Lower lobe of right lung (tissue), 2 donors: Measurements from ENCODE around the gene UPK1A. TPM values are rescaled to one million over a fixed set of nuclear protein-coding genes. Genes with fewer than 3 reads are reported as not detected.

ENCODE experiments used
- ATAC-seq, 2 donors: fragments of 200-7000 bp; cut with Tn5 transposase; one replicate each; pipeline ENCODE4 v1.9.1; 2020 to 2022; ENCODE audit warnings: mild to moderate bottlenecking in 2 of 2, moderate library complexity in 2 of 2
- DNase-seq: peaks from one replicate; pipeline ENCODE4 v3.0.0-alpha.2; 2020
- H3K27ac ChIP-seq: fragments of 200-600 bp; one replicate; pipeline ENCODE4 v1.8.0; 2022
- H3K27me3 ChIP-seq: fragments of 200-600 bp; one replicate; pipeline ENCODE4 v1.8.0; 2022; ENCODE audit warnings: low read depth
- H3K36me3 ChIP-seq: fragments of 200-600 bp; one replicate; pipeline ENCODE4 v1.8.0; 2022; ENCODE audit warnings: mild to moderate bottlenecking
- H3K4me1 ChIP-seq: fragments of 200-600 bp; one replicate; pipeline ENCODE4 v1.8.0; 2022
- H3K4me3 ChIP-seq: fragments of 200-600 bp; one replicate; pipeline ENCODE4 v1.8.0; 2022; ENCODE audit warnings: mild to moderate bottlenecking
- H3K9me3 ChIP-seq: fragments of 200-600 bp; one replicate; pipeline ENCODE4 v1.8.0; 2022
- CTCF ChIP-seq: fragments of 200-600 bp; IDR thresholded peaks from one replicate; pipeline ENCODE4 v1.8.0; 2022; ENCODE audit warnings: antibody characterized with exemption, mild to moderate bottlenecking
- intact Hi-C: fragments of 100-400 bp; cut with DNase I; formaldehyde crosslinking; loops from one replicate; pipeline ENCODE4 v1.11.0; 2022
- total RNA-seq: library from RNA; stranded (reverse); fragmentation: NEBNext Ultra II Directional; extraction: Animal tissue kit (Norgen Biotek cat#: 25700); gene quantifications from one replicate; pipeline ENCODE4 v1.2.1, GENCODE V29; 2021
- donor health status: DM: no; HTN: yes; CAD: no; lungs with severe emphysema.

The UPK1A gene
- total RNA-seq, 1 donor from 2014 or later, result not detected

- Histone ChIP-seq H3K4me1 (peaks cover 12% of the 10 kb centered on the region), H3K27me3 (no peaks in the 10 kb centered on the region), H3K4me3 (peak overlapping the region; percentile 78), H3K36me3 (no peaks in the 10 kb centered on the region), H3K27ac (no peak overlapping the region), H3K9me3 (no peaks in the 10 kb centered on the region)
- intact Hi-C loops, result no loop called here
- ATAC-seq (no peak), DNase-seq (no peak)
- TF ChIP-seq CTCF, result no peak
Measured at GRCh38 chr19:35703343-35703742, 37.0 kb downstream of the UPK1A start.

GRCh38 chr19:35704218-35704617 lies 37.9 kb downstream of the UPK1A start, which contains the start of gene ZBTB32:
TSS of gene ZBTB32 (plus strand) at chr19:35704558. CDS start at chr19:35714627, 10,069 bp downstream.
- no peak for TF ChIP-seq CTCF
- H3K27ac ChIP-seq, result no peak within 1 kb of the TSS
- intact Hi-C loops, result no loop called here
- peak in 1 of 2 donors; percentile 9 for ATAC-seq
- H3K4me3 ChIP-seq, result no peak within 1 kb of the TSS
- no peak for DNase-seq
- no peaks in the 10 kb centered on the region for H3K9me3 ChIP-seq
- H3K36me3 ChIP-seq, result no peaks in the 10 kb centered on the region
- peaks cover 12% of the 10 kb centered on the region for H3K4me1 ChIP-seq
- H3K27me3 ChIP-seq, result no peaks in the 10 kb centered on the region

- Histone ChIP-seq H3K4me3 (no peak overlapping the region), H3K27me3 (no peaks in the 10 kb centered on the region), H3K9me3 (no peaks in the 10 kb centered on the region), H3K27ac (no peak overlapping the region), H3K4me1 (no peaks in the 10 kb centered on the region), H3K36me3 (no peaks in the 10 kb centered on the region)
- DNase-seq (no peak), ATAC-seq (no peak)
- intact Hi-C loops, result no loop called here
- TF ChIP-seq CTCF, result no peak
Measured at GRCh38 chr19:35708391-35708790, 42.1 kb downstream of the UPK1A start.

GRCh38 chr19:35710784-35711723 lies 44.7 kb downstream of the UPK1A start:
- TF ChIP-seq CTCF, result no peak
- H3K4me3 ChIP-seq, result no peak overlapping the region
- DNase-seq, result no peak
- H3K27ac ChIP-seq, result no peak overlapping the region
- H3K4me1 ChIP-seq, result peaks cover 9% of the 10 kb centered on the region
- no peaks in the 10 kb centered on the region for H3K27me3 ChIP-seq
- no peaks in the 10 kb centered on the region for H3K9me3 ChIP-seq
- H3K36me3 ChIP-seq, result no peaks in the 10 kb centered on the region
- intact Hi-C loops, result no loop called here
- no peak for ATAC-seq

- peaks cover 11% of the 10 kb centered on the region for H3K4me1 ChIP-seq
- no peak for TF ChIP-seq CTCF
- no peak overlapping the region for H3K27ac ChIP-seq
- intact Hi-C loops, result no loop called here
- H3K4me3 ChIP-seq, result no peak overlapping the region
- ATAC-seq (no peak), DNase-seq (no peak)
- no peaks in the 10 kb centered on the region for H3K36me3 ChIP-seq
- H3K9me3 ChIP-seq, result no peaks in the 10 kb centered on the region
- H3K27me3 ChIP-seq, result no peaks in the 10 kb centered on the region
Measured at GRCh38 chr19:35712567-35713505, 46.5 kb downstream of the UPK1A start.
